Skeletal muscle satellite cell (primary cell): ENCODE data around the gene S100A4. TPM values are rescaled to one million over a fixed set of nuclear protein-coding genes. Genes with fewer than 3 reads are reported as not detected.
"Not testable (repeated sequence)": the region's sequence is repeated elsewhere in the genome, so short reads cannot be mapped to it uniquely, and the experiment has no call there.

ENCODE experiments used
- H3K27me3 ChIP-seq: 2 replicates; pipeline ENCODE4 v1.7.0; 2013; ENCODE audit warnings: low read length; ENCODE audit not compliant: control insufficient read depth, insufficient read depth
- H3K36me3 ChIP-seq: 2 replicates; pipeline ENCODE4 v1.7.0; 2013; ENCODE audit warnings: mild to moderate bottlenecking, control low read depth, low read length; ENCODE audit not compliant: insufficient read depth
- H3K4me1 ChIP-seq: 2 replicates; pipeline ENCODE4 v1.7.0; 2013; ENCODE audit warnings: low read length; ENCODE audit not compliant: control insufficient read depth, insufficient read depth
- H3K4me2 ChIP-seq: 2 replicates; pipeline ENCODE4 v1.7.0; 2013; ENCODE audit warnings: mild to moderate bottlenecking, low read length
- H3K4me3 ChIP-seq: 2 replicates; pipeline ENCODE4 v1.7.0; 2013; ENCODE audit warnings: low read length
- H3K9ac ChIP-seq: 2 replicates; pipeline ENCODE4 v1.7.0; 2013; ENCODE audit warnings: mild to moderate bottlenecking, low read depth, low read length, moderate library complexity
- H3K9me3 ChIP-seq: replicated peaks from 2 replicates; pipeline ENCODE4 v1.7.0; 2013; ENCODE audit warnings: mild to moderate bottlenecking, control low read depth, low read length
- total RNA-seq: library from RNA; depleted of rRNA; stranded (reverse); fragments of >200 nt; gene quantifications from 2 replicates; pipeline ENCODE4 v1.2.3, GENCODE V29; 2012; rRNA removed

Gene S100A4
- total RNA-seq: 169 and 399 TPM in 2 replicates

- Histone ChIP-seq H3K4me2 (peak within 1 kb of the TSS; percentile 77), H3K9ac (peak within 1 kb of the TSS; percentile 78), H3K4me1 (peaks cover 83% of the 10 kb centered on the region), H3K27me3 (no peaks in the 10 kb centered on the region), H3K4me3 (peak within 1 kb of the TSS; percentile 67), H3K9me3 (no peaks in the 10 kb centered on the region), H3K36me3 (no peaks in the 10 kb centered on the region)
These were observed at the start of gene S100A4 for GRCh38 chr1:153545067-153546055. S100A4 (minus strand) TSS chr1:153545806; CDS start chr1:153544794, 1,012 bp downstream.

DNA sequence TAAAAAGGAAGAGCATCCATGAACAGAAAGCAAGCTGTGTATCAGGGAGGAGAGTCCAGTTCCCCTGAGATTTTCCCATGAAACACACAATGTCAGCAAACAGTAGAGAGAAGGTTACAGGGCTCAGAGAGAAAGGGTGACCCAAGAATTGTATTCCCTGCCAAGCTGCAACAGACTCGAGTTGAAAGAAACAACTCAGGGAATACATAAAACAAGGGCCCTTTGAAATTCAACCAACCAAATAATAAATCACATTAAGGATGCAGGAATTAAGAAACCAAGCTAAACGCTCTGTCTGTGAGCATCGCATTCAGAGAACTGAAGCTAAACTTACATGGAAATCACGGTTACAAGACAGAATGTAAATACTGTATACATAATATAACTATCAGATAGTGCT lies 47.1 kb upstream of the S100A4 start:
- Histone ChIP-seq H3K4me1 (peaks cover 10% of the 10 kb centered on the region), H3K27me3 (no peaks in the 10 kb centered on the region), H3K36me3 (no peaks in the 10 kb centered on the region), H3K4me2 (no peak overlapping the region), H3K4me3 (no peak overlapping the region), H3K9me3 (no peaks in the 10 kb centered on the region), H3K9ac (no peak overlapping the region)

- H3K4me3 ChIP-seq: no peak overlapping the region
- H3K27me3 ChIP-seq: no peaks in the 10 kb centered on the region
- H3K36me3 ChIP-seq: no peaks in the 10 kb centered on the region
- no peaks in the 10 kb centered on the region for H3K9me3 ChIP-seq
- no peak overlapping the region for H3K4me2 ChIP-seq
- peaks cover 5% of the 10 kb centered on the region for H3K4me1 ChIP-seq
- H3K9ac ChIP-seq: no peak overlapping the region
These were observed 42.9 kb upstream of the S100A4 start for GRCh38 chr1:153588482-153588881.

DNA sequence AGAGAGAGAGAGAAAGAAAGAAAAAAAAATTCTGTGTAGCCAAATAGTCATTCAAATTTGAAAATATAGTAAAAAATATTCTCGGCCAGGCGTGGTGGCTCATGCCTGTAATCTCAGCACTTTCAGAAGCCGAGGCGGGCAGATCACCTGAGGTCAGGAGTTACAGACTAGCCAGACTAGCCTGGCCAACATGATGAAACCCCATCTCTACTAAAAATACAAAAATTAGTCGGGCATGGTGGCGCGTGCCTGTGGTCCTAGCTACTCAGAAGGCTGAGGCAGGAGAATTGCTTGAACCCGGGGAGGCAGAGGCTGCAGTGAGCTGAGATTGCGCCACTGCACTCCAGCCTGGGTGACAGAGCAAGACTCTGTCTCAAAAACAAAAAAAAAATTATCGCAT lies 42.4 kb upstream of the S100A4 start:
- H3K36me3 ChIP-seq, H3K4me3 ChIP-seq, H3K9me3 ChIP-seq, H3K4me1 ChIP-seq, H3K9ac ChIP-seq, H3K4me2 ChIP-seq, H3K27me3 ChIP-seq: not testable (repeated sequence)

GRCh38 chr1:153587314-153587713 lies 41.7 kb upstream of the S100A4 start:
- H3K9ac ChIP-seq: no peak overlapping the region
- H3K4me1 ChIP-seq: peaks cover 5% of the 10 kb centered on the region
- no peak overlapping the region for H3K4me2 ChIP-seq
- H3K27me3 ChIP-seq: no peaks in the 10 kb centered on the region
- H3K4me3 ChIP-seq: no peak overlapping the region
- H3K36me3 ChIP-seq: no peaks in the 10 kb centered on the region
- no peaks in the 10 kb centered on the region for H3K9me3 ChIP-seq

GRCh38 chr1:153586347-153586746 lies 40.7 kb upstream of the S100A4 start:
- no peak overlapping the region for H3K9ac ChIP-seq
- peaks cover 5% of the 10 kb centered on the region for H3K4me1 ChIP-seq
- no peaks in the 10 kb centered on the region for H3K27me3 ChIP-seq
- no peaks in the 10 kb centered on the region for H3K9me3 ChIP-seq
- H3K36me3 ChIP-seq: no peaks in the 10 kb centered on the region
- H3K4me3 ChIP-seq: no peak overlapping the region
- H3K4me2 ChIP-seq: no peak overlapping the region

- no peaks in the 10 kb centered on the region for H3K27me3 ChIP-seq
- H3K4me3 ChIP-seq: no peak overlapping the region
- H3K4me2 ChIP-seq: no peak overlapping the region
- no peak overlapping the region for H3K9ac ChIP-seq
- no peaks in the 10 kb centered on the region for H3K9me3 ChIP-seq
- peaks cover 5% of the 10 kb centered on the region for H3K4me1 ChIP-seq
- no peaks in the 10 kb centered on the region for H3K36me3 ChIP-seq
These were observed 39.4 kb upstream of the S100A4 start for GRCh38 chr1:153585006-153585405.

- no peaks in the 10 kb centered on the region for H3K9me3 ChIP-seq
- H3K27me3 ChIP-seq: no peaks in the 10 kb centered on the region
- no peaks in the 10 kb centered on the region for H3K36me3 ChIP-seq
- peaks cover 5% of the 10 kb centered on the region for H3K4me1 ChIP-seq
- no peak overlapping the region for H3K4me2 ChIP-seq
- no peak overlapping the region for H3K9ac ChIP-seq
- no peak overlapping the region for H3K4me3 ChIP-seq
These were observed 38.4 kb upstream of the S100A4 start for GRCh38 chr1:153583976-153584375.

- not testable (repeated sequence) for H3K4me3 ChIP-seq, H3K27me3 ChIP-seq, H3K4me2 ChIP-seq, H3K9ac ChIP-seq, H3K36me3 ChIP-seq, H3K4me1 ChIP-seq, H3K9me3 ChIP-seq
These were observed 37.9 kb upstream of the S100A4 start for GRCh38 chr1:153583514-153583913.

- not testable (repeated sequence) for H3K4me2 ChIP-seq, H3K27me3 ChIP-seq, H3K9ac ChIP-seq, H3K4me3 ChIP-seq, H3K36me3 ChIP-seq, H3K9me3 ChIP-seq
- H3K4me1 ChIP-seq: peaks cover 16% of the 10 kb centered on the region
These were observed 37.2 kb upstream of the S100A4 start for GRCh38 chr1:153582836-153583235.

DNA sequence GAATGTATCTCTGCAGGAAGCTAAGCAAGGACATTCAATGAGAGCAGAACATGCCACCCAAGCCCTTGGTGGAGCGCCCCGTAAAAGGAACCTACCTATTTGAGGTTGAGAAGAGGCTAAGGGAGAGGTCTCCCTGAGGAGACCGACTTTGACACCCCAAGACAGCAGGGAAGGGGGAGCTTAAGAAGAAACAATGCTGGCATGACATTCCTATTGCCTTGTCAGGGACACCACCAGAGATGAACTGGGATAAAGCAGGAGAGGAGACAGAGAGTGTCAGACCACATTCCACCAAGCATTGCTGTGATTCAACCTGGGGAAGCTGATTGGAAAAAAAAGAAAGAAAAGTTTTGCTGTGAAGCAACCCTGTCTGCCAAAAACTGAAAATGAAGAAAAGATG lies 33.3 kb upstream of the S100A4 start:
- no peaks in the 10 kb centered on the region for H3K36me3 ChIP-seq
- no peak overlapping the region for H3K9ac ChIP-seq
- H3K4me3 ChIP-seq: no peak overlapping the region
- no peak overlapping the region for H3K4me2 ChIP-seq
- peaks cover 16% of the 10 kb centered on the region for H3K4me1 ChIP-seq
- no peaks in the 10 kb centered on the region for H3K9me3 ChIP-seq
- H3K27me3 ChIP-seq: no peaks in the 10 kb centered on the region

DNA sequence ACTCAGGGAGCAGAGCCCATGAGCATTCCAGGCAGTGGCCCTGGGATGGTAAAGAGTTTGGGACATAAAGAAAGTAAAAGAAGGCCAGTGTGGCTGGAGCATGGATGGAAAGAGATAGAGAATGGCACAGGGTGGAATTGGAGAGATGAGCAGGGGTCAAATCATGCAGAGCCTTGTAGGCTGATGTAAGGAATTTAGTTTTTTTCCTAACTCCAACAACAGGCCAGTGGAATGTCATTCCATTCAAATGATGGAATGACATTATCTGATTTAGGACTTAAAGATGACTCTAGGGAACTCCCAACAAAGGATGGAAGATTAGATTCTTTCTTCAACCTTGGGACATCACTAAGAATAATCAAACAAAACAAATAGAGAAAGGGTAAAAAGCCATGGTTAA lies 32.9 kb upstream of the S100A4 start:
- no peaks in the 10 kb centered on the region for H3K27me3 ChIP-seq
- no peak overlapping the region for H3K4me2 ChIP-seq
- H3K9me3 ChIP-seq: no peaks in the 10 kb centered on the region
- no peak overlapping the region for H3K4me3 ChIP-seq
- peaks cover 15% of the 10 kb centered on the region for H3K4me1 ChIP-seq
- H3K36me3 ChIP-seq: no peaks in the 10 kb centered on the region
- H3K9ac ChIP-seq: no peak overlapping the region
